HepG2 (cell line): ENCODE results near the gene TPGS1. TPM values are rescaled to one million over a fixed set of nuclear protein-coding genes. Genes with fewer than 3 reads are reported as not detected.

Experiments
- ATAC-seq: fragments of 200-7000 bp; cut with Tn5 transposase; 3 replicates; pipeline ENCODE4 v1.9.1; 2020; ENCODE audit warnings: mild to moderate bottlenecking, moderate library complexity
- BruUV-seq: library from RNA; stranded (reverse); fragments of 400-500 nt; replicated peaks from 2 replicates; lab custom pipeline; 2021; lab: Mats Ljungman, UMichigan
- CTCF ChIA-PET: fragments of 300-600 bp; formaldehyde crosslinking; extraction: SDS; loops from one replicate; lab custom pipeline; 2021; ENCODE audit warnings: low total read pairs, inconsistent platforms, low intra/inter-chr PET ratio; lab: Yijun Ruan, JAX
- POLR2A ChIA-PET: fragments of 350-600 bp; sonication (Branson Sonifier 250); formaldehyde crosslinking; loops from one replicate; lab custom pipeline; 2020; ENCODE audit warnings: antibody characterized with exemption, inconsistent platforms; lab: Yijun Ruan, JAX
- DNase-seq: peaks from one replicate; pipeline ENCODE4 v3.0.0-alpha.2; 2015; ENCODE audit warnings: low spot score
- FAIRE-seq: peaks from 3 replicates; lab custom pipeline; 2011; peaks lifted over from hg19 to GRCh38; lab: Jason Lieb, UNC
- H2AFZ ChIP-seq: one replicate; pipeline ENCODE4 v1.6.1; 2011; ENCODE audit warnings: low read length, inconsistent platforms
- H3K27ac ChIP-seq: fragments of 300-600 bp; 3 replicates; pipeline ENCODE4 v1.8.0; 2011; ENCODE audit warnings: mixed run types, mild to moderate bottlenecking, mixed read lengths, low read length, inconsistent platforms; ENCODE audit not compliant: insufficient read depth; ENCODE audit errors: extremely low read length
- H3K27me3 ChIP-seq, 2 experiments: fragments of 200-600 bp in 1 of 2; 2 replicates in 1 of 2; 3 replicates in 1 of 2; pipeline versions ENCODE4 v1.6.0 to v1.8.0; 2011; ENCODE audit warnings: low read length in 2 of 2, mild to moderate bottlenecking in 2 of 2, moderate library complexity in 2 of 2, inconsistent platforms in 1 of 2; ENCODE audit not compliant: insufficient read depth in 2 of 2, control insufficient read depth in 1 of 2
- H3K36me3 ChIP-seq, 2 experiments: fragments of 200-600 bp in 1 of 2; replicated peaks in 1 of 2; 2 replicates in 1 of 2; 3 replicates in 1 of 2; pipeline versions ENCODE4 v1.5.1 to v1.8.0; 2011; ENCODE audit warnings: low read length in 2 of 2, inconsistent platforms in 1 of 2; ENCODE audit not compliant: insufficient read depth in 2 of 2, control insufficient read depth in 1 of 2
- H3K4me1 ChIP-seq: 2 replicates; pipeline ENCODE4 v1.5.1; 2012; ENCODE audit warnings: low read length, inconsistent platforms; ENCODE audit not compliant: insufficient read depth
- H3K4me2 ChIP-seq: 2 replicates; pipeline ENCODE4 v1.6.0; 2011; ENCODE audit warnings: low read depth, low read length, inconsistent platforms
- H3K4me3 ChIP-seq, 3 experiments: fragments of 200-600 bp in 1 of 3; sonication (generic), shearing (Covaris generic) in 1 of 3; replicated peaks in 1 of 3; 2 replicates each; pipeline ENCODE4 v1.5.1; 2011 to 2016; ENCODE audit warnings: low read length in 3 of 3, inconsistent platforms in 2 of 3, low read depth in 2 of 3, mild to moderate bottlenecking in 2 of 3, control low read depth in 1 of 3, mixed read lengths in 1 of 3; ENCODE audit not compliant: insufficient read depth in 1 of 3
- H3K79me2 ChIP-seq: one replicate; pipeline ENCODE4 v1.6.1; 2011; ENCODE audit warnings: low read length, inconsistent platforms; ENCODE audit not compliant: insufficient read depth
- H3K9ac ChIP-seq: 2 replicates; pipeline ENCODE4 v1.6.0; 2011; ENCODE audit warnings: mild to moderate bottlenecking, low read depth, low read length, inconsistent platforms; ENCODE audit not compliant: insufficient read depth
- H3K9me3 ChIP-seq: 2 replicates; pipeline ENCODE4 v1.5.1; 2012; ENCODE audit warnings: mild to moderate bottlenecking, low read length
- H4K20me1 ChIP-seq: 2 replicates; pipeline ENCODE4 v1.6.0; 2011; ENCODE audit warnings: inconsistent platforms, mild to moderate bottlenecking, low read length, moderate library complexity; ENCODE audit not compliant: insufficient read depth
- ATF7-NPFF ChIP-seq: sonication (generic); formaldehyde crosslinking; IDR thresholded peaks from 2 replicates; pipeline ENCODE4 v1.8.1; 2023; ENCODE audit warnings: mild to moderate bottlenecking, low read depth, missing genetic modification reagents, moderate library complexity
- CHCHD3 ChIP-seq: sonication (generic); formaldehyde crosslinking; IDR thresholded peaks from 2 replicates; pipeline ENCODE4 v1.8.0; 2022; ENCODE audit warnings: mild to moderate bottlenecking, missing genetic modification reagents, moderate library complexity
- RAD21 ChIP-seq: fragments of 450-650 bp; formaldehyde crosslinking; IDR thresholded peaks from 2 replicates; pipeline ENCODE4 v1.5.0; 2020; ENCODE audit warnings: mild to moderate bottlenecking
- REXO4 ChIP-seq: sonication (generic); formaldehyde crosslinking; IDR thresholded peaks from 2 replicates; pipeline ENCODE4 v1.8.0; 2022; ENCODE audit warnings: missing genetic modification reagents, mild to moderate bottlenecking, borderline replicate concordance
- SAP130 ChIP-seq: IDR thresholded peaks from 2 replicates; pipeline ENCODE4 v1.6.1; 2016; ENCODE audit warnings: low read depth
- TBP ChIP-seq: sonication (generic); formaldehyde crosslinking; IDR thresholded peaks from 2 replicates; pipeline ENCODE4 v1.5.0; 2020; ENCODE audit warnings: missing genetic modification reagents
- ZFP41 ChIP-seq: sonication (generic); formaldehyde crosslinking; IDR thresholded peaks from 2 replicates; pipeline ENCODE4 v1.4.0; 2020; ENCODE audit warnings: mild to moderate bottlenecking, missing genetic modification reagents, borderline replicate concordance
- ZNF180 ChIP-seq: sonication (generic); formaldehyde crosslinking; IDR thresholded peaks from 2 replicates; pipeline ENCODE4 v1.4.0; 2020; ENCODE audit warnings: low read depth, missing genetic modification reagents, borderline replicate concordance
- ZNF331 ChIP-seq: sonication (generic); formaldehyde crosslinking; IDR thresholded peaks from 2 replicates; pipeline ENCODE4 v1.4.0; 2020; ENCODE audit warnings: missing genetic modification reagents
- WGBS: methylation state at CpG from one replicate; pipeline ENCODE4 v1.1.6; 2017; ENCODE audit warnings: low lambda C conversion rate; 5-methylcytosine and 5-hydroxymethylcytosine counted together
- in situ Hi-C: cut with HindIII; loops from 2 replicates; pipeline ENCODE4 v1.10.0; 2017; ENCODE audit warnings: low pct_unique_long_range_greater_than_20kb; ENCODE audit not compliant: extremely low pct_ligation_motif_present
- intact Hi-C: fragments of 100-400 bp; cut with micrococcal nuclease; formaldehyde crosslinking; loops from one replicate; pipeline ENCODE4 v1.10.0; 2022; ENCODE audit not compliant: unreplicated experiment
- polyA plus RNA-seq, 8 experiments: library from polyadenylated mRNA; depleted of rRNA in 3 of 8; stranded (reverse) in 7 of 8; unstranded in 1 of 8; fragments of >200 nt; fragmentation: Illumina TruSeq in 4 of 8; extraction: Trizol in 4 of 8; gene quantifications; 2 replicates each; pipeline versions ENCODE4 v1.2.1 to v1.2.3, GENCODE V29; 2011 to 2016; ENCODE audit warnings: low read depth in 4 of 8, missing spikeins in 1 of 8, mixed read lengths in 1 of 8; ENCODE audit not compliant: insufficient read depth in 1 of 8
- total RNA-seq, 5 experiments: library from RNA; depleted of rRNA; stranded (reverse); fragments of >200 nt; fragmentation: Illumina TruSeq; extraction: Trizol; gene quantifications; 2 replicates each; pipeline ENCODE4 v1.2.3, GENCODE V29; 2016; ENCODE audit warnings: low read depth in 1 of 5
- TF ChIP-seq, protein P1 (sequence below): sonication (generic); formaldehyde crosslinking; IDR thresholded peaks from 2 replicates; pipeline ENCODE4 v1.5.0; 2020; ENCODE audit warnings: mild to moderate bottlenecking, missing genetic modification reagents, borderline replicate concordance
- TF ChIP-seq, protein P2 (sequence below): sonication (generic); formaldehyde crosslinking; IDR thresholded peaks from 2 replicates; pipeline ENCODE4 v1.5.1; 2020; ENCODE audit warnings: mild to moderate bottlenecking, moderate library complexity, missing genetic modification reagents
- TF ChIP-seq, protein P3 (sequence below): sonication (generic); formaldehyde crosslinking; IDR thresholded peaks from 2 replicates; pipeline ENCODE4 v1.4.0; 2020; ENCODE audit warnings: mild to moderate bottlenecking, missing genetic modification reagents, borderline replicate concordance

Gene TPGS1
- total and polyA plus RNA-seq, 2 of the 13 experiments (the other 11 are each of a cell fraction or from before 2014, with no cell fraction given) = 1.1 to 6.2 TPM

DNA sequence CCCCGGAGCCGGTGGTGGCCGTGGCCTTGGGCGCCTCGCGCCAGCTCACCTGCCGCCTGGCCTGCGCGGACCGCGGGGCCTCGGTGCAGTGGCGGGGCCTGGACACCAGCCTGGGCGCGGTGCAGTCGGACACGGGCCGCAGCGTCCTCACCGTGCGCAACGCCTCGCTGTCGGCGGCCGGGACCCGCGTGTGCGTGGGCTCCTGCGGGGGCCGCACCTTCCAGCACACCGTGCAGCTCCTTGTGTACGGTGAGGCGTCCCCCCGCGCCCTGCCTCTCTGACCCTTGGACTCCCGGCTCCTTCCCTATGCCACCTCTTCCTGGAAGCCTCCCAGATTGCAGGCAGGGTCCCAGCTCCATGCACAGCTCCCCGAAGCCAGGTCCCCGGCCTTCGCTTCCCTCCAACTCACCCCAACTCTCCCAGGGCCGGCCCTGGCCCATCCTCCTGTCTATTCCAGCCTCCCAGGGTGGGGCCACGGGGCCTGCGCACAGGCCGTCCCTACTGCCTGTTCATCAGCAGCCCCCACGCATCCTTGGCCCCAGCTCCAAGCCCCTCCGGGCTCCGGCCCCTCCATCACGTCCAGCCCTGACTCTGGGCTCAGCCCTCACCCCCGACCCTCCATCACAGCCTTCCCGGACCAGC, 9.3 kb upstream of the TPGS1 start:
- FAIRE-seq = no peak
- CTCF ChIA-PET = no interaction called here
- intact Hi-C loops = no loop called here
- TF ChIP-seq, protein P1, sequence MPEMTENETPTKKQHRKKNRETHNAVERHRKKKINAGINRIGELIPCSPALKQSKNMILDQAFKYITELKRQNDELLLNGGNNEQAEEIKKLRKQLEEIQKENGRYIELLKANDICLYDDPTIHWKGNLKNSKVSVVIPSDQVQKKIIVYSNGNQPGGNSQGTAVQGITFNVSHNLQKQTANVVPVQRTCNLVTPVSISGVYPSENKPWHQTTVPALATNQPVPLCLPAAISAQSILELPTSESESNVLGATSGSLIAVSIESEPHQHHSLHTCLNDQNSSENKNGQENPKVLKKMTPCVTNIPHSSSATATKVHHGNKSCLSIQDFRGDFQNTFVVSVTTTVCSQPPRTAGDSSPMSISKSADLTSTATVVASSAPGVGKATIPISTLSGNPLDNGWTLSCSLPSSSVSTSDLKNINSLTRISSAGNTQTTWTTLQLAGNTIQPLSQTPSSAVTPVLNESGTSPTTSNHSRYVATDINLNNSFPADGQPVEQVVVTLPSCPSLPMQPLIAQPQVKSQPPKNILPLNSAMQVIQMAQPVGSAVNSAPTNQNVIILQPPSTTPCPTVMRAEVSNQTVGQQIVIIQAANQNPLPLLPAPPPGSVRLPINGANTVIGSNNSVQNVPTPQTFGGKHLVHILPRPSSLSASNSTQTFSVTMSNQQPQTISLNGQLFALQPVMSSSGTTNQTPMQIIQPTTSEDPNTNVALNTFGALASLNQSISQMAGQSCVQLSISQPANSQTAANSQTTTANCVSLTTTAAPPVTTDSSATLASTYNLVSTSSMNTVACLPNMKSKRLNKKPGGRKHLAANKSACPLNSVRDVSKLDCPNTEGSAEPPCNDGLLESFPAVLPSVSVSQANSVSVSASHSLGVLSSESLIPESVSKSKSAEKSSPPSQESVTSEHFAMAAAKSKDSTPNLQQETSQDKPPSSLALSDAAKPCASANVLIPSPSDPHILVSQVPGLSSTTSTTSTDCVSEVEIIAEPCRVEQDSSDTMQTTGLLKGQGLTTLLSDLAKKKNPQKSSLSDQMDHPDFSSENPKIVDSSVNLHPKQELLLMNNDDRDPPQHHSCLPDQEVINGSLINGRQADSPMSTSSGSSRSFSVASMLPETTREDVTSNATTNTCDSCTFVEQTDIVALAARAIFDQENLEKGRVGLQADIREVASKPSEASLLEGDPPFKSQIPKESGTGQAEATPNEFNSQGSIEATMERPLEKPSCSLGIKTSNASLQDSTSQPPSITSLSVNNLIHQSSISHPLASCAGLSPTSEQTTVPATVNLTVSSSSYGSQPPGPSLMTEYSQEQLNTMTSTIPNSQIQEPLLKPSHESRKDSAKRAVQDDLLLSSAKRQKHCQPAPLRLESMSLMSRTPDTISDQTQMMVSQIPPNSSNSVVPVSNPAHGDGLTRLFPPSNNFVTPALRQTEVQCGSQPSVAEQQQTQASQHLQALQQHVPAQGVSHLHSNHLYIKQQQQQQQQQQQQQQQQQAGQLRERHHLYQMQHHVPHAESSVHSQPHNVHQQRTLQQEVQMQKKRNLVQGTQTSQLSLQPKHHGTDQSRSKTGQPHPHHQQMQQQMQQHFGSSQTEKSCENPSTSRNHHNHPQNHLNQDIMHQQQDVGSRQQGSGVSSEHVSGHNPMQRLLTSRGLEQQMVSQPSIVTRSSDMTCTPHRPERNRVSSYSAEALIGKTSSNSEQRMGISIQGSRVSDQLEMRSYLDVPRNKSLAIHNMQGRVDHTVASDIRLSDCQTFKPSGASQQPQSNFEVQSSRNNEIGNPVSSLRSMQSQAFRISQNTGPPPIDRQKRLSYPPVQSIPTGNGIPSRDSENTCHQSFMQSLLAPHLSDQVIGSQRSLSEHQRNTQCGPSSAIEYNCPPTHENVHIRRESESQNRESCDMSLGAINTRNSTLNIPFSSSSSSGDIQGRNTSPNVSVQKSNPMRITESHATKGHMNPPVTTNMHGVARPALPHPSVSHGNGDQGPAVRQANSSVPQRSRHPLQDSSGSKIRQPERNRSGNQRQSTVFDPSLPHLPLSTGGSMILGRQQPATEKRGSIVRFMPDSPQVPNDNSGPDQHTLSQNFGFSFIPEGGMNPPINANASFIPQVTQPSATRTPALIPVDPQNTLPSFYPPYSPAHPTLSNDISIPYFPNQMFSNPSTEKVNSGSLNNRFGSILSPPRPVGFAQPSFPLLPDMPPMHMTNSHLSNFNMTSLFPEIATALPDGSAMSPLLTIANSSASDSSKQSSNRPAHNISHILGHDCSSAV (CRISPR knock-in tag) = no peak
- TF ChIP-seq CHCHD3 (CRISPR knock-in tag) (peak; percentile 89), ZNF331 (CRISPR knock-in tag) (no peak), ZNF180 (CRISPR knock-in tag) (no peak), ATF7-NPFF (CRISPR knock-in tag) (peak; percentile 79), RAD21 (peak; percentile 17; the same call in 1 of the 2 replicates), REXO4 (CRISPR knock-in tag) (no peak), TBP (CRISPR knock-in tag) (no peak), SAP130 (CRISPR knock-in tag) (peak; percentile 36; the same call in 1 of the 2 replicates), ZFP41 (CRISPR knock-in tag) (no peak; the same call in 1 of the 2 replicates)
- TF ChIP-seq, protein P2, sequence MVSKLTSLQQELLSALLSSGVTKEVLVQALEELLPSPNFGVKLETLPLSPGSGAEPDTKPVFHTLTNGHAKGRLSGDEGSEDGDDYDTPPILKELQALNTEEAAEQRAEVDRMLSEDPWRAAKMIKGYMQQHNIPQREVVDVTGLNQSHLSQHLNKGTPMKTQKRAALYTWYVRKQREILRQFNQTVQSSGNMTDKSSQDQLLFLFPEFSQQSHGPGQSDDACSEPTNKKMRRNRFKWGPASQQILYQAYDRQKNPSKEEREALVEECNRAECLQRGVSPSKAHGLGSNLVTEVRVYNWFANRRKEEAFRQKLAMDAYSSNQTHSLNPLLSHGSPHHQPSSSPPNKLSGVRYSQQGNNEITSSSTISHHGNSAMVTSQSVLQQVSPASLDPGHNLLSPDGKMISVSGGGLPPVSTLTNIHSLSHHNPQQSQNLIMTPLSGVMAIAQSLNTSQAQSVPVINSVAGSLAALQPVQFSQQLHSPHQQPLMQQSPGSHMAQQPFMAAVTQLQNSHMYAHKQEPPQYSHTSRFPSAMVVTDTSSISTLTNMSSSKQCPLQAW (CRISPR knock-in tag) = no peak
- TF ChIP-seq, protein P3, sequence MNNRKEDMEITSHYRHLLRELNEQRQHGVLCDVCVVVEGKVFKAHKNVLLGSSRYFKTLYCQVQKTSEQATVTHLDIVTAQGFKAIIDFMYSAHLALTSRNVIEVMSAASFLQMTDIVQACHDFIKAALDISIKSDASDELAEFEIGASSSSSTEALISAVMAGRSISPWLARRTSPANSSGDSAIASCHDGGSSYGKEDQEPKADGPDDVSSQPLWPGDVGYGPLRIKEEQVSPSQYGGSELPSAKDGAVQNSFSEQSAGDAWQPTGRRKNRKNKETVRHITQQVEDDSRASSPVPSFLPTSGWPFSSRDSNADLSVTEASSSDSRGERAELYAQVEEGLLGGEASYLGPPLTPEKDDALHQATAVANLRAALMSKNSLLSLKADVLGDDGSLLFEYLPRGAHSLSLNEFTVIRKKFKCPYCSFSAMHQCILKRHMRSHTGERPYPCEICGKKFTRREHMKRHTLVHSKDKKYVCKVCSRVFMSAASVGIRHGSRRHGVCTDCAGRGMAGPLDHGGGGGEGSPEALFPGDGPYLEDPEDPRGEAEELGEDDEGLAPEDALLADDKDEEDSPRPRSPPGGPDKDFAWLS (CRISPR knock-in tag) = no peak

More for the DNA sequence above, 9.3 kb upstream of the TPGS1 start:
- peaks cover 49% of the 10 kb centered on the region for H3K4me1 ChIP-seq
- 8% methylated on average over 21 of the region's 50 CpGs for WGBS
- in situ Hi-C loops = no loop called here
- no TSS peak for BruUV-seq
- H3K4me3 ChIP-seq = peak overlapping the region; percentile 49 to 78 (median 55)
- no peaks in the 10 kb centered on the region for H3K9me3 ChIP-seq
- no peaks in the 10 kb centered on the region for H3K79me2 ChIP-seq
- no peaks in the 10 kb centered on the region for H4K20me1 ChIP-seq
- DNase-seq (no peak), ATAC-seq (peak; percentile 45)
- peak overlapping the region; percentile 49; the same call in 1 of the 2 replicates for H3K9ac ChIP-seq
- H3K36me3 ChIP-seq = no peaks in the 10 kb centered on the region
- POLR2A ChIA-PET = interaction anchor here (1.0 to 1.9 kb wide), 3 partner anchors 8 to 240 kb away, joined by 3 to 14 read pairs (median 5); no protein-coding TSS in a partner anchor
- H3K4me2 ChIP-seq = peak overlapping the region; percentile 90
- H3K27ac ChIP-seq = no peak overlapping the region
- no peak overlapping the region for H2AFZ ChIP-seq
- peaks cover 0 to 4% of the 10 kb centered on the region in 2 experiments; a peak in 2 of 5 replicates for H3K27me3 ChIP-seq
